Peyer's patch (tissue), 4 donors: ENCODE measurements around the gene IFT122.

ENCODE experiments used
- CTCF ChIP-seq, 6 experiments: fragments of 450-650 bp in 4 of 6; fragments of 200-600 bp in 2 of 6; sonication (generic) in 1 of 6; IDR thresholded peaks; one replicate each; pipeline ENCODE4 v1.5.1; 2017 to 2019; ENCODE audit warnings: antibody characterized with exemption in 6 of 6, mild to moderate bottlenecking in 3 of 6, moderate library complexity in 1 of 6
- POLR2A ChIP-seq, 2 donors: fragments of 450-650 bp; IDR thresholded peaks; one replicate each; pipeline ENCODE4 v1.5.1; 2017; ENCODE audit warnings: antibody characterized with exemption in 2 of 2, mild to moderate bottlenecking in 2 of 2, moderate library complexity in 2 of 2

- TF ChIP-seq CTCF (IDR thresholded peaks at IDR 0.05) (no peak), POLR2A (IDR thresholded peaks at IDR 0.05) (no peak)
These were observed 43.8 kb downstream of the IFT122 start for GRCh38 chr3:129483870-129484269.
